Measurements from ENCODE around the gene SEL1L.
"Not testable (repeated sequence)": the region's sequence is repeated elsewhere in the genome, so short reads cannot be mapped to it uniquely, and the experiment has no call there.

Gene SEL1L

GRCh38 chr14:81551471-81551870 is 17.8 kb upstream of the SEL1L start:
- H3K27ac ChIP-seq: no peak overlapping the region
- CTCF ChIA-PET: no interaction called here
- POLR2A ChIA-PET (ENCODE audit: low non-redundant PET): no interaction called here
- no peak for DNase-seq (ENCODE audit: low spot score)
- TF ChIP-seq, protein P1, sequence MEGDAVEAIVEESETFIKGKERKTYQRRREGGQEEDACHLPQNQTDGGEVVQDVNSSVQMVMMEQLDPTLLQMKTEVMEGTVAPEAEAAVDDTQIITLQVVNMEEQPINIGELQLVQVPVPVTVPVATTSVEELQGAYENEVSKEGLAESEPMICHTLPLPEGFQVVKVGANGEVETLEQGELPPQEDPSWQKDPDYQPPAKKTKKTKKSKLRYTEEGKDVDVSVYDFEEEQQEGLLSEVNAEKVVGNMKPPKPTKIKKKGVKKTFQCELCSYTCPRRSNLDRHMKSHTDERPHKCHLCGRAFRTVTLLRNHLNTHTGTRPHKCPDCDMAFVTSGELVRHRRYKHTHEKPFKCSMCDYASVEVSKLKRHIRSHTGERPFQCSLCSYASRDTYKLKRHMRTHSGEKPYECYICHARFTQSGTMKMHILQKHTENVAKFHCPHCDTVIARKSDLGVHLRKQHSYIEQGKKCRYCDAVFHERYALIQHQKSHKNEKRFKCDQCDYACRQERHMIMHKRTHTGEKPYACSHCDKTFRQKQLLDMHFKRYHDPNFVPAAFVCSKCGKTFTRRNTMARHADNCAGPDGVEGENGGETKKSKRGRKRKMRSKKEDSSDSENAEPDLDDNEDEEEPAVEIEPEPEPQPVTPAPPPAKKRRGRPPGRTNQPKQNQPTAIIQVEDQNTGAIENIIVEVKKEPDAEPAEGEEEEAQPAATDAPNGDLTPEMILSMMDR (conservative IDR thresholded peaks at IDR 0.05; ENCODE audit: low read depth): no peak

DNA sequence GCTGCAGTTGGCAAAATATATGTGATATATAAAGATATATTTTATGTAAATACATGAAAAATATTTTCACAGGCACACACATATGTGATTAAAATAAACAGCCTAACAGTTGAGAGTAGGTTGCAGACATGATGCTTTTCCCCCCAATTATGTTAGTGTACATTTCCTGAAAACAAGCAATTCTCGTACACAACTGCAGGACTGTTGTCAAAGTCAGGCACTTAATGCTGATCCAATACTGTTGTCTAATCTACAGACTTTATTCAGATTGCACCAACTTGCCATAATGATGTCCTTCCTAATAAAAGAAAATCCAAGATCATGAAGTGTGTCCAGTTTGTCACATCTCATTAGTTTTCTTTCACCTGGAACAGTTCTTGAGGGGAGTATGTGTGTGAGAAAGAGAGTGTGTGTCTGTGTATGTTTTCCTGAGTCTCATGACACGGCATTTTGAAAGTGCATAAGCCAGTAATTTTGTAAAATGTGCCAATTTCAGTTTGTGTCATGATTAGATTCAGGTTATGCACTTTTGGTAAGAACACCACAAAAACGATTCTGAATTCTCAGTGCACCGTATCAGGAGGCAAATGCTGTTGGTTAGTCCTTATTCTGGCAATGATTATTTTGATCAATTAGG is 16.5 kb upstream of the SEL1L start:
- TF ChIP-seq, protein P1 (conservative IDR thresholded peaks at IDR 0.05; ENCODE audit: low read depth): no peak
- ChIA-PET POLR2A (ENCODE audit: low non-redundant PET) (no interaction called here), CTCF (interaction anchor here (0.6 kb wide), 1 partner anchor 993 kb away, joined by 4 read pairs; no protein-coding TSS in a partner anchor)
- no peak overlapping the region for H3K27ac ChIP-seq
- no peak for DNase-seq (ENCODE audit: low spot score)

DNA sequence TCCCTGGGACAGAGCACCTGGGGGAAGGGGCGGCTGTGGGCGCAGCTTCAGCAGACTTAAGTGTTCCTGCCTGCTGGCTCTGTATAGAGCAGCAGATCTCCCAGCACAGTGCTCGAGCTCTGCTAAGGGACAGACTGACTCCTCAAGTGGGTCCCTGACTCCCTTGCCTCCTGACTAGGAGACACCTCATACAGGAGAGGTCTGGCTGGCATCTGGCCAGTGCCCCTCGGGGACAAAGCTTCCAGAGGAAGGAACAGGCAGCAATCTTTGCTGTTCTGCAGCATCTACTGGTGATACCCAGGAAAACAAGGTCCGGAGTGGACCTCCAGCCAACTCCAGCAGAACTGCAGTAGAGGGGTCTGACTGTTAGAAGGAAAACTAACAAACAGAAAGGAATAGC is 7.6 kb upstream of the SEL1L start:
- POLR2A ChIA-PET (ENCODE audit: low non-redundant PET): not testable (repeated sequence)

GRCh38 chr14:81537193-81537592 is 3.5 kb upstream of the SEL1L start:
- TF ChIP-seq, protein P1 (conservative IDR thresholded peaks at IDR 0.05; ENCODE audit: low read depth): no peak
- DNase-seq (ENCODE audit: low spot score): no peak
- POLR2A ChIA-PET (ENCODE audit: low non-redundant PET): no interaction called here
- H3K27ac ChIP-seq: no peak overlapping the region
- CTCF ChIA-PET: no interaction called here

More for the DNA sequence above, 7.6 kb upstream of the SEL1L start:
- CTCF ChIA-PET; DNase-seq (ENCODE audit: low spot score); H3K27ac ChIP-seq: not testable (repeated sequence)

- TF ChIP-seq, protein P1 (conservative IDR thresholded peaks at IDR 0.05; ENCODE audit: low read depth): no peak
- POLR2A ChIA-PET (ENCODE audit: low non-redundant PET): no interaction called here
- DNase-seq (ENCODE audit: low spot score): no peak
- CTCF ChIA-PET: no interaction called here
- no peak overlapping the region for H3K27ac ChIP-seq
Measured at GRCh38 chr14:81536241-81536771, 2.7 kb upstream of the SEL1L start.

GRCh38 chr14:81535396-81536164 is 1.9 kb upstream of the SEL1L start:
- no peak for DNase-seq (ENCODE audit: low spot score)

More at GRCh38 chr14:81535396-81536164, 1.9 kb upstream of the SEL1L start:
- CTCF ChIA-PET: no interaction called here
- TF ChIP-seq, protein P1 (conservative IDR thresholded peaks at IDR 0.05; ENCODE audit: low read depth): no peak
- POLR2A ChIA-PET (ENCODE audit: low non-redundant PET): no interaction called here
- no peak overlapping the region for H3K27ac ChIP-seq

All from RWPE1 (cell line).